HG02981 (cell line): ENCODE results near the gene BTNL8.

Experiments used
- ATAC-seq: cut with Tn5 transposase; IDR thresholded peaks from one replicate; pipeline ENCODE4 v1.9.1; 2021; ENCODE audit warnings: mild to moderate bottlenecking, moderate library complexity; ENCODE audit not compliant: unreplicated experiment

Gene BTNL8

GRCh38 chr5:180959661-180960060, 60.7 kb downstream of the BTNL8 start:
- no peak for ATAC-seq

- ATAC-seq: no peak
These were observed 61.2 kb downstream of the BTNL8 start for GRCh38 chr5:180960209-180960608.

DNA sequence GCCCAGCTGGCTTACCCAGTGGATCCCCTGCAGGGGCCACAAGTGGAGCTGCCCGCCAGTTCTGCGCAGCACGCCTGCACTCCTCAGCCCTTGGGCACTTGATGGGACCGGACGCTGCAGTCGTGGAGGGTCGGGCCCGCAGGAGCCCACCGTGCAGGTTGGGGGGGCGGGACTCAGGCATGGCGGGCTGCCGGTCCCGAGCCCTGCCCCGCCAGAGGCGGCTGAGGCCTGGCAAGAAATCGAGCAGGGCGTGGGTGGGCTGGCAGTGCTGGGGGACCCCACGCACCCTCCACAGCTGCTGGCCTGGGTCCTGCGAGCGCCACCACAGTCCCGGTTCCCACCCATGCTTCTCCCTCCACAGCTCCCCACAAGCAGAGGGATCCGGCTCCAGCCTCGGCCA, 70.4 kb downstream of the BTNL8 start:
- no peak for ATAC-seq

- no peak for ATAC-seq
These were observed 71.4 kb downstream of the BTNL8 start for GRCh38 chr5:180970336-180970735.

- ATAC-seq: no peak
These were observed 71.9 kb downstream of the BTNL8 start for GRCh38 chr5:180970875-180971274.

- ATAC-seq: no peak
These were observed 75.8 kb downstream of the BTNL8 start for GRCh38 chr5:180974612-180975315.

DNA sequence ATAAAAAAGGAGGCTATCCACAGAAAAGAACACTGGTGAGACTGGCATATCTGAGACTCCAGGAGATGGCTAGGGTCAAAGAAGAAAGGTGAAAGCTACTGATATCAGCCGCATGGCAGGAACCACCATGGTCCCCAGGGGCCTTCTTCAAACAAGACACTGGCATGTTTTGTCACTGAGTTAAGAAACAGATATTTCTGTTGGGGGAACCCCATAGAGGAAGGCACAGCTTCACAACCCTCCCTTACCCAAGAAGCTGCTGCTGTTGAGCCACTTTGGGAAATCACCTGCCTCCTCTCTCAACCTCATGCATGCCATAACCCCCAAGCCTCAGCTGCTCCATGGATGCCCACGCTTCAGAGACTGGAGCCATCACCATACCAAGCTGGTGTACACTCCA, 76.4 kb downstream of the BTNL8 start:
- peak; percentile 95 for ATAC-seq

- no peak for ATAC-seq
These were observed 77.6 kb downstream of the BTNL8 start for GRCh38 chr5:180976518-180976917.

GRCh38 chr5:180977852-180978251, 78.9 kb downstream of the BTNL8 start:
- ATAC-seq: no peak

- no peak for ATAC-seq
These were observed 83.2 kb downstream of the BTNL8 start for GRCh38 chr5:180982008-180982741.

GRCh38 chr5:180988016-180988415, 89.1 kb downstream of the BTNL8 start:
- ATAC-seq: no peak

- no peak for ATAC-seq
These were observed 89.6 kb downstream of the BTNL8 start, which contains the start of gene BTNL3 for GRCh38 chr5:180988592-180988991. Gene BTNL3 (plus strand): TSS chr5:180988846. CDS start chr5:180989029, 183 bp downstream.

DNA sequence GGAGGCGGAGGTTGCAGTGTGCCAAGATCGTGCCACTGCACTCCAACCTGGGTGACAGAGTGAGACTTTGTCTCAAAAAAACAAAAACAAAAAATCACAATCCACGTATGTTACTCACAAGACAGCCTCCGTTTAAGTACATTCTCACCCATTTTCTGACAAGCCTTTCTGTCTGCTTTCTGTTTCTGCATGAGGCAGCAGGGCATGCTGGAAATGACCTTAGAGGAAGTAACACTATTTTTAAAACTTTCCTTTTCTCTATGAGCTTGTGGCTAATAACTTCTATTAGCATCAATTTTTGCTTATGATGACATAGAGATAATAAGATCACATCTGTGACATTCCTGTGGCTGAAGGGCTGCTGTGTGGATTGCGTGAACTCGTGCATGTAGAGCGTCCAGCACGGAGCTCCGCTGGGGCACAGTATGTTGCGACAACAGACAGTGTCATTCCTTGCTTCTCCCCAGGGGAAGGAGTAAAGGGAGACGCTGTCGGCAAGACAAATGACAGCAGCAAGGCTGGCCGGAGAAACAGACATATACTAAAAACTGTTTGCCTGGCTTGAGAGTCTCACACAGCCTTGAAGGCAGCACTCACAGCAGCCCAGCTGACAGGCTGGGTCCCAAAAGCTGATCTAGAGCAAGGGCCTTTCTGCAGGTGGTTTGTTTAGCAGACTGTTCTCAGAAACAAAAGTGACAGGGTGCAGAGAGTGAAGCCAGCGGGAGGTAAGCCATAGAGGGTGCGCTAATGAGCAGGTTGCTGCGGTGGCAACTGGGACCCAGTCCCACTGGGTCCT, 91.3 kb downstream of the BTNL8 start:
- no peak for ATAC-seq

GRCh38 chr5:180990882-180991242, 91.9 kb downstream of the BTNL8 start:
- ATAC-seq: no peak
